H54 (cell line): Measurements from ENCODE around the gene DTNBP1.
"Not testable (repeated sequence)": the region's sequence is repeated elsewhere in the genome, so short reads cannot be mapped to it uniquely, and the experiment has no call there.

Experiments used
- DNase-seq: peaks from one replicate; pipeline ENCODE4 v3.0.0; 2011; ENCODE audit warnings: low spot score, mixed read lengths; ENCODE audit not compliant: insufficient read length
- FAIRE-seq: peaks from 3 replicates; lab custom pipeline; 2011; peaks lifted over from hg19 to GRCh38; lab: Jason Lieb, UNC
- POLR2A ChIP-seq: IDR thresholded peaks from 2 replicates; pipeline ENCODE4 v1.6.1; 2011; ENCODE audit warnings: low read depth, mild to moderate bottlenecking, low read length

The DTNBP1 gene

DNA sequence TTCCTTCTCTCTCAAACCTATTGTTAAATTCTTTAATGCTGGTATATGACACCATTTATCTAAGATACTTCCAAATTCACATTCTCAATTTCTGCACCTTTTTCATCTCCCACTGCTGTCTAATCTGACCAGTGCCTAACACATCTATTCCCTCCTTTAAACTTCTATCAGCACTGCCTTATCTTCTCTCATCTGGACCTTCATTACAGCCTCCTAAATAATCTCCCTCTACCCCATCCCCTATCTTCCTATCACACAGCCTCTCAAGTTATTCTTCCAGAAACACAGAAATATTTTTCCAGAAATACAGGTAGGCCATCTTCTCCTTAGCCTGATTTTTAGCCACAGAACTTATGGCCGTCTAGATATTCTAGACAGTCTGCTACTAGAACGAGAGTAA is 5.5 kb downstream of the DTNBP1 start:
- TF ChIP-seq POLR2A: no peak
- FAIRE-seq (no peak), DNase-seq (no peak)

GRCh38 chr6:15656145-15656544 is 6.7 kb downstream of the DTNBP1 start:
- FAIRE-seq (peak; percentile 15), DNase-seq (no peak)
- TF ChIP-seq POLR2A: no peak

DNA sequence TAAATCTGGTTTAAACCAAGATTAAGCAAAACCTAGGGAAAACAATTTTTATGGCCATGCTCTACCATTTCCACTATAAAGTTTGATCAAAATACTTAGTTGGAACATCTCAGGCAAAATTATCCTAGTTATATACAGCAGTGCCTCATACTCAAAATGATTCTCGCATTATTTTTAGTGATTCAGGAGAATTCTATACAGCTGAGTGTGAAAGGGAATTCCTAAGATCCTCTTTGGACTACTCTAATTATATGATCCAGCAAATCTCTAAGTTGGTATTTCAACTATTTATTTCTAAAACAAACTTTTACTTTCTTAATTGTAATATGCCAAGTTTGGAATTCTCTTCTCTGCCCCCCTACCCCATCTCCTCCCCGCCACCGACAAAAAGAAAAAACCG is 8.6 kb downstream of the DTNBP1 start:
- TF ChIP-seq POLR2A: no peak
- peak; percentile 64 for FAIRE-seq

DNA sequence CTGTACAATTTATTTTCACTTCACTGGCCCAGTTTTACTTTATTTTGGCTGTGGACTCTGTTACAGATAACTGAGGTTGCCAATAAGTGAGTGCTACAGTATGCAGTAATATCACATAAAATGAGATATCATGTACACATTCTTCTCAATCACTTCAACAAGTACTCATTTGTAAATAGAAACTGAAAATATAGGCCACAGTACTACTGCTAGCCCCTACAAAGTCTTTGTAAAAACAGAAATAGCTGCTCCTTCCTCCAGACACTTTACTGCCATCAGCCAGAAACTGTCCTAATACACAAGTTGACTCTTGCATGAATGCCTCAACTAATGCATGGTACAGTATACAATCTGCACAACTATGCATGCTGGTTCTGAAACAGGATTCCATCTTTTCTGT is 9.2 kb downstream of the DTNBP1 start:
- DNase-seq (no peak), FAIRE-seq (peak; percentile 93)
- TF ChIP-seq POLR2A: no peak

More for the DNA sequence above, 8.6 kb downstream of the DTNBP1 start:
- DNase-seq: no peak

DNA sequence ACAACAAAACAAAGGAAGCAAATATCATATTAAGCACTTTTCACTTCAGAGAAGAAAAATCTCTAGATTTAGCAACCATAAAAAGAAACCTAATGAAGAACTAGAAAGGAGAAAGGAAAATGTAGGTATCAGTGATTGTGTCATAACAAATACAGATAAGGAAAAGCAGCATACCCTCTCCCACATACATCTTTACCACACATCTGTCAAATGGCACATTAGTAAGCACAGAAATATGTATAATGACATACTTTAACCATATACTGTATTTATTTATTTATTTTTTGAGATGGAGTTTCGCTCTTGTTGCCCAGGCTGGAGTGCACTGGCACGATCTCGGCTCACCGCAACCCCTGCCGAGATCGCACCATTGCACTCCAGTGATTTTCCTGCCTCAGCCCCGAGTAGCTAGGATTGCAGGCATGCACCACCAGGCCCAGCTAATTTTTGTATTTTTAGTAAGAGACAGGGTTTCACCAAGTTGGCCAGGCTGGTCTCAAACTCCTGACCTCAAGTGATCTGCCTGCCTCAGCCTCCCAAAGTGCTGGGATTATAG is 12.7 kb downstream of the DTNBP1 start:
- not testable (repeated sequence) for DNase-seq, FAIRE-seq

DNA sequence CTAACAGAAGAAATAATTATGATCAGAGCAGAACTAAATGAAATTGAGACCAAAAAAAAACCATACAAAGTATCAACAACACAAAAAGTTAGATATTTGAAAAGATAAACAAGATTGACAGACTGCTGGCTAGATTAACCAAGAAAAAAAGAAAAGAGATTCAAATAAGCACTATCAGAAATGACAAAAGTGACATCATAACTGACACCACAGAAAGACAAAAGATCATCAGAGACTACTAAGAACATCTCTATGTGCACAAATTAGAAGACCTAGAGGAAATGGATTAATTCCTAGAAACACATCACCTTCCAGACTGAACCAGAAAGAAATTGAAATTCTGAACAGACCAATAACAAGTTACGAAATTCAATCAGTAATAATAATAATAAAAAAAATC is 17.9 kb downstream of the DTNBP1 start:
- DNase-seq: no peak
- no peak for TF ChIP-seq POLR2A
- no peak for FAIRE-seq

- DNase-seq (no peak), FAIRE-seq (peak; percentile 30)
- TF ChIP-seq POLR2A: no peak
Measured at GRCh38 chr6:15643542-15643941, 19.3 kb downstream of the DTNBP1 start.

DNA sequence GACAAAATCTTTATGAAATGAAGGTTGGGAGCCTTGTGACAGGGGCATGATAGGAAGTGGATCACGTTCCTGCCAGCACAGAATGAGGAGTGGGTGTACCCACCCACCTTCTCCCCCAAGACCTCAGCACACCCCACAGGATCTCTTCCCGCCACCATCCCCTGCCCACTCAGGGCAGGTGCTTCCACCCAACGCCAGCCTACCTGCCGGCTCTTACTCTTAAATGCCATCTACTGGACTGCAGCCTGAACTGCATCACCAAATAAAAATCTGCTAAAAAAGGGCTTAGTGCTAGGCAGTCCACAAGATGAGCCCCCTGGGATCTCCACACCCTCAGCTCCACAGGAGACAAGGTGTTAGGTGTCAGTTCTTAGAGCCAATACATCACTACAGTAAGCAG is 20.6 kb downstream of the DTNBP1 start:
- FAIRE-seq: no peak
- TF ChIP-seq POLR2A: no peak
- no peak for DNase-seq

- DNase-seq: no peak
- no peak for FAIRE-seq
- no peak for TF ChIP-seq POLR2A
Measured at GRCh38 chr6:15638373-15638772, 24.5 kb downstream of the DTNBP1 start.

DNA sequence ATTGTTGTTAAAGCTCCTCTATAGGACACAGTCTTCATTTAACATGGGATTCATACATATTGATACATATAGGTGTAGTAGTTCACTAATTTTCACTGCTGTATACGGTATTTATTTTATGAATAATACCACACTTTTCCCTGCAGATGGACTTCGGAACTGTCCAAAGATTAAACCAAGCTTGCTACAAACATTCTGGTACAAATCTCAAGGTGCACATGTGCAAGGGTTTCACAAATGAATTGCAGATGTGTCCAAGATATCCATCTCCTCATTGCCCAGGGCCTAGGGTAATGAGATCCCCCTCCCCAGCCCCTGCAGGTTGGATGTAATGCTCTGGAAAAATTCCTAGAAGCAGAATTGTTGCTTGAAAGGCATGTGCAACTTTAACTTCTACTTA is 31.4 kb downstream of the DTNBP1 start:
- FAIRE-seq (peak; percentile 57), DNase-seq (no peak)
- TF ChIP-seq POLR2A: no peak

DNA sequence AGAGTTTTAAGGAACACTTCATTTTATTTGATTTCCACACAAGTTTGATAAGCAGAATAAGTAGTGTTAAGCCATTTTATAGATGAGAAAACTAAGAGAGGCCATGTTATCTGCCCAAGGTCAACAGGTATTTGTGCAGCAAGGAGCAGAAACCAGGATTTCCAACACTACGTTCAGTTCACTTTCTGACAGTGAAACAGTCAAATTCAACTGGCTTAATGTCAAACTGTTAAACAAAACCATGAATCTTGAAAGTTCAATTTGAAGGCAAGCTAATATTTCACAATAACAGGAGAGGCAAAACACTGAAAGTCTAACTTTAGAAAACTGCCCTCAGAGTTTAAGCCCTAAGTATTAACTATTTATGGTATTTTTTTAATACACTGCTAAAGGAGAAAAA is 32.6 kb downstream of the DTNBP1 start:
- DNase-seq: no peak
- TF ChIP-seq POLR2A: no peak
- peak; percentile 33 for FAIRE-seq

- no peak for DNase-seq
- no peak for FAIRE-seq
- no peak for TF ChIP-seq POLR2A
Measured at GRCh38 chr6:15629487-15629886, 33.3 kb downstream of the DTNBP1 start.

- TF ChIP-seq POLR2A: no peak
- peak; percentile 26 for DNase-seq
- peak; percentile 96 for FAIRE-seq
Measured at GRCh38 chr6:15628499-15629131, 34.2 kb downstream of the DTNBP1 start.

GRCh38 chr6:15627821-15628220 is 35.0 kb downstream of the DTNBP1 start:
- TF ChIP-seq POLR2A: no peak
- FAIRE-seq (no peak), DNase-seq (no peak)
